Prostate gland (tissue), 2 donors: ENCODE data around the gene PCDHB9. TPM values are rescaled to one million over a fixed set of nuclear protein-coding genes. Genes with fewer than 3 reads are reported as not detected.
"Not testable (repeated sequence)": the region's sequence is repeated elsewhere in the genome, so short reads cannot be mapped to it uniquely, and the experiment has no call there.

Experiments used
- DNase-seq: peaks from one replicate; pipeline ENCODE4 v3.0.0-alpha.2; 2019; ENCODE audit warnings: low spot score
- H3K27ac ChIP-seq, 2 donors: fragments of 200-600 bp; sonication (generic); 2 replicates each; pipeline ENCODE4 v1.5.1; 2017 to 2019
- H3K27me3 ChIP-seq: fragments of 200-600 bp; sonication (generic); replicated peaks from 2 replicates; pipeline ENCODE4 v1.5.1; 2019; ENCODE audit not compliant: insufficient read depth
- H3K36me3 ChIP-seq, 2 donors: fragments of 200-600 bp; sonication (generic); 1 replicate in 1 of 2; 2 replicates in 1 of 2; pipeline versions ENCODE4 v1.5.1 to v1.8.1; 2017 to 2019
- H3K4me1 ChIP-seq: fragments of 200-600 bp; sonication (generic); replicated peaks from 2 replicates; pipeline ENCODE4 v1.5.1; 2019
- H3K4me3 ChIP-seq, 2 donors: fragments of 200-600 bp; sonication (generic); 2 replicates each; pipeline ENCODE4 v1.5.1; 2017 to 2019
- H3K9me3 ChIP-seq: fragments of 200-600 bp; sonication (generic); 2 replicates; pipeline ENCODE4 v1.5.1; 2017
- POLR2A ChIP-seq: fragments of 450-650 bp; IDR thresholded peaks from one replicate; pipeline ENCODE4 v1.6.1; 2016; ENCODE audit warnings: antibody characterized with exemption, mild to moderate bottlenecking
- POLR2AphosphoS5 ChIP-seq: sonication (generic); formaldehyde crosslinking; IDR thresholded peaks from one replicate; pipeline ENCODE4 v1.6.1; 2017; ENCODE audit warnings: antibody characterized with exemption
- WGBS: methylation state at CpG from one replicate; pipeline ENCODE4 v1.1.5; 2018; 5-methylcytosine and 5-hydroxymethylcytosine counted together
- intact Hi-C: fragments of 100-400 bp; cut with DNase I; formaldehyde crosslinking; loops from one replicate; pipeline ENCODE4 v1.14.2; 2022
- total RNA-seq, 2 donors: library from RNA; depleted of rRNA; stranded (reverse); fragments of >200 nt; gene quantifications; one replicate each; pipeline ENCODE4 v1.1.0, GENCODE V29; 2016
- TF ChIP-seq, protein P1 (sequence below), 4 experiments: fragments of 200-600 bp in 2 of 4; fragments of 450-650 bp in 2 of 4; sonication (generic) in 2 of 4; IDR thresholded peaks; 1 replicate in 3 of 4; 2 replicates in 1 of 4; pipeline ENCODE4 v1.5.1; 2016 to 2019; ENCODE audit warnings: antibody characterized with exemption in 4 of 4, mild to moderate bottlenecking in 2 of 4, moderate library complexity in 2 of 4

The PCDHB9 gene
- total RNA-seq, 2 donors from 2014 or later = 1.0 to 4.2 TPM

DNA sequence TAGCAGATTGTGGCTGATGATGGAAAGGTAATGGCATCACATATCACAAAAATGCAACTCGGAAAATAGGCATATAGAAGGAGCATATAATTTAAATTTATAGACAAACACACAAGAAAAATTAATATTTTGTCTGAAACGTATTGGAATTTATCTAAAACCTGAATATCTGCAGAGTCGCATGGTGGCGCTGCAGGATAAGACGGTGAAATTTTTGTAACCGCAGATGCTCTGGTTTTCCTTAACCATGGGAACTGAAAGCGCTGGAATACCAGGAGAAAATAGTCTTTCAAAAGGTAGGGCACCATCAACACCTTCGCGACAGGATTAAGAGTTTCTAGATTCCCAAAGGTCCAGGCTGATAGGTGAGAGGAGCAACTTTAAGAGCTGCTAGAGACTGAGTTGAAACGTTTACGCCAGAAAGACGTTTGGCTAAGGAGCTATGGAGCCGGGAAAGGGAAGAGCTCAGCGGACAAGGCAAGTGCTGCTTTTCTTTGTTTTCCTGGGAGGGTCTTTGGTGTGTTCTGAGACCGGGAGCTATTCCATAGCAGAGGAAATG, 47.2 kb downstream of the PCDHB9 start:
- intact Hi-C loops = no loop called here
- H3K4me1 ChIP-seq = no peaks in the 10 kb centered on the region
- WGBS = 6% methylated on average over 15 of the region's 15 CpGs
- H3K27me3 ChIP-seq = no peaks in the 10 kb centered on the region
- no peaks in the 10 kb centered on the region for H3K36me3 ChIP-seq
- no peak overlapping the region for H3K4me3 ChIP-seq
- no peak for TF ChIP-seq POLR2A
- no peak for TF ChIP-seq POLR2AphosphoS5
- TF ChIP-seq, protein P1, sequence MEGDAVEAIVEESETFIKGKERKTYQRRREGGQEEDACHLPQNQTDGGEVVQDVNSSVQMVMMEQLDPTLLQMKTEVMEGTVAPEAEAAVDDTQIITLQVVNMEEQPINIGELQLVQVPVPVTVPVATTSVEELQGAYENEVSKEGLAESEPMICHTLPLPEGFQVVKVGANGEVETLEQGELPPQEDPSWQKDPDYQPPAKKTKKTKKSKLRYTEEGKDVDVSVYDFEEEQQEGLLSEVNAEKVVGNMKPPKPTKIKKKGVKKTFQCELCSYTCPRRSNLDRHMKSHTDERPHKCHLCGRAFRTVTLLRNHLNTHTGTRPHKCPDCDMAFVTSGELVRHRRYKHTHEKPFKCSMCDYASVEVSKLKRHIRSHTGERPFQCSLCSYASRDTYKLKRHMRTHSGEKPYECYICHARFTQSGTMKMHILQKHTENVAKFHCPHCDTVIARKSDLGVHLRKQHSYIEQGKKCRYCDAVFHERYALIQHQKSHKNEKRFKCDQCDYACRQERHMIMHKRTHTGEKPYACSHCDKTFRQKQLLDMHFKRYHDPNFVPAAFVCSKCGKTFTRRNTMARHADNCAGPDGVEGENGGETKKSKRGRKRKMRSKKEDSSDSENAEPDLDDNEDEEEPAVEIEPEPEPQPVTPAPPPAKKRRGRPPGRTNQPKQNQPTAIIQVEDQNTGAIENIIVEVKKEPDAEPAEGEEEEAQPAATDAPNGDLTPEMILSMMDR (IDR thresholded peaks at IDR 0.05) = no peak
- no peak overlapping the region for H3K27ac ChIP-seq
- peaks cover 6% of the 10 kb centered on the region for H3K9me3 ChIP-seq
- DNase-seq = no peak

DNA sequence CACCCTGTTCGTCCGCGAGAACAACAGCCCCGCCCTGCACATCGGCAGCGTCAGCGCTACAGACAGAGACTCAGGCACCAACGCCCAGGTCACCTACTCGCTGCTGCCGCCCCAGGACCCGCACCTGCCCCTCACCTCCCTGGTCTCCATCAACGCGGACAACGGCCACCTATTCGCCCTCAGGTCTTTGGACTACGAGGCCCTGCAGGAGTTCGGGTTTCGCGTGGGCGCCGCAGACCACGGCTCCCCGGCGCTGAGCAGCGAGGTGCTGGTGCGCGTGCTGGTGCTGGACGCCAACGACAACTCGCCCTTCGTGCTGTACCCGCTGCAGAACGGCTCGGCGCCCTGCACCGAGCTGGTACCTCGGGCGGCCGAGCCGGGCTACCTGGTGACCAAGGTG, 49.0 kb downstream of the PCDHB9 start:
- intact Hi-C loops, H3K4me3 ChIP-seq, DNase-seq, H3K27ac ChIP-seq, H3K27me3 ChIP-seq, H3K4me1 ChIP-seq, H3K9me3 ChIP-seq, H3K36me3 ChIP-seq: not testable (repeated sequence)
- WGBS = 22% methylated on average over 24 of the region's 40 CpGs

DNA sequence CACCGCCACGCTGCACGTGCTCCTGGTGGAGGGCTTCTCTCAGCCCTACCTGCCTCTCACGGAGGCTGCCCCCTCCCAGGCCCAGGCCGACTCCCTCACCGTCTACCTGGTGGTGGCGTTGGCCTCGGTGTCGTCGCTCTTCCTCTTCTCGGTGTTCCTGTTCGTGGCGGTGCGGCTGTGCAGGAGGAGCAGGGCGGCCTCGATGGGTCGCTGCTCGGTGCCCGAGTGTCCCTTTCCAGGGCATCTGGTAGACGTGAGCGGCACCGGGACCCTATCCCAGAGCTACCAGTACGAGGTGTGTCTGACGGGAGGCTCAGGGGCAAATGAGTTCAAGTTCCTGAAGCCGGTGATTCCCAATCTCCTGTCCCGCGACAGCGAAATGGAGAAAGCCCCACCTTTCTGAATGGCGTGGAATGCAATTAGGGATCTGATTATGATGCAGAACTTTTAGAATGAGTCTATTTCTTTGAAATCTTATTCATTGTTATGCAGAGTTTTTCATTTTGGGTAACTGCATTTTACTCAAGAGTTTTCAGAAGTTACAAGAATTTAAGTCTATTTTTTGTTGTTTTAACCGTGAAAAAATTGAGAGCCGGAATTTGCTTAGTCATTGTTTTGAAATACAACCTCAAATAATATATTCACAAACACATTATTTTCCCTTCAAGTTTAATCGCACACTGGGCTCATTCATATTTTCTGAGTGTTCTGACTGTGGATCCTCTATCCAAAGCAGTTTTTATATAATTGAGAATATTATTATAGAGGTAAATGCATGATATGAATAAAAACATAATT, 49.8 kb downstream of the PCDHB9 start:
- Histone ChIP-seq H3K27me3 (no peaks in the 10 kb centered on the region), H3K36me3 (no peaks in the 10 kb centered on the region), H3K4me1 (no peaks in the 10 kb centered on the region), H3K4me3 (no peak overlapping the region), H3K9me3 (peaks cover 9% of the 10 kb centered on the region), H3K27ac (no peak overlapping the region)
- TF ChIP-seq, protein P1 (IDR thresholded peaks at IDR 0.05) = no peak
- no peak for TF ChIP-seq POLR2AphosphoS5
- no peak for TF ChIP-seq POLR2A
- no peak for DNase-seq
- 19% methylated on average over 29 of the region's 32 CpGs for WGBS
- intact Hi-C loops = no loop called here

Other genes starting within 250 kb of the PCDHB9 start
- 10 to 100 TPM in 1 of 2 donors, 1 to 10 TPM in 1; 6.8 to 11.6 TPM for gene PCDHAC2, start 220.7 kb upstream of the PCDHB9 start, total RNA-seq
- not detected for gene PCDHB1, start 135.8 kb upstream of the PCDHB9 start, total RNA-seq
- 10 to 100 TPM; 12.6 to 23.0 TPM for gene PCDHB2, start 92.5 kb upstream of the PCDHB9 start, total RNA-seq
- 1 to 10 TPM; 2.5 to 6.5 TPM for gene PCDHB3, start 86.7 kb upstream of the PCDHB9 start, total RNA-seq
- 1 to 10 TPM; 1.4 to 1.7 TPM for gene PCDHB4, start 65.3 kb upstream of the PCDHB9 start, total RNA-seq
- gene PCDHB5, start 52.0 kb upstream of the PCDHB9 start, total RNA-seq = 10 to 100 TPM in 1 of 2 donors, 1 to 10 TPM in 1; 5.3 to 11.3 TPM
- 1 to 10 TPM in 1 of 2 donors, under 1 TPM in 1; 0.87 to 2.6 TPM for gene PCDHB6, start 37.1 kb upstream of the PCDHB9 start, total RNA-seq
- gene PCDHB7, start 14.5 kb upstream of the PCDHB9 start, total RNA-seq = 1 to 10 TPM; 1.2 to 1.9 TPM
- gene PCDHB8, start 9.4 kb upstream of the PCDHB9 start, total RNA-seq = 1 to 10 TPM in 1 of 2 donors, under 1 TPM in 1; 0.23 to 2.6 TPM
- gene PCDHB16, start 4.8 kb upstream of the PCDHB9 start, total RNA-seq = 1 to 10 TPM in 1 of 2 donors, under 1 TPM in 1; 0.18 to 4.4 TPM
- 1 to 10 TPM in 1 of 2 donors, under 1 TPM in 1; 0.96 to 3.5 TPM for gene PCDHB10, start 5.2 kb downstream of the PCDHB9 start, total RNA-seq
- 1 to 10 TPM in 1 of 2 donors, under 1 TPM in 1; 0.41 to 2.6 TPM for gene PCDHB11, start 12.5 kb downstream of the PCDHB9 start, total RNA-seq
- 1 to 10 TPM in 1 of 2 donors, under 1 TPM in 1; 0.32 to 4.3 TPM for gene PCDHB12, start 21.6 kb downstream of the PCDHB9 start, total RNA-seq
- 1 to 10 TPM; 4.0 to 6.5 TPM for gene PCDHB13, start 26.8 kb downstream of the PCDHB9 start, total RNA-seq
- 1 to 10 TPM; 4.6 to 6.7 TPM for gene PCDHB14, start 36.2 kb downstream of the PCDHB9 start, total RNA-seq
- 10 to 100 TPM in 1 of 2 donors, under 1 TPM in 1; 0.82 to 12.4 TPM for gene PCDHB15, start 58.2 kb downstream of the PCDHB9 start, total RNA-seq
- 1 to 10 TPM in 1 of 2 donors, under 1 TPM in 1; 0.23 to 4.4 TPM for gene SLC25A2, start 116.9 kb downstream of the PCDHB9 start, total RNA-seq
- gene TAF7, start 133.6 kb downstream of the PCDHB9 start, total RNA-seq = 10 to 100 TPM; 59.3 to 85.9 TPM
- gene PCDHGA1, start 143.4 kb downstream of the PCDHB9 start, total RNA-seq = 1 to 10 TPM in 1 of 2 donors, under 1 TPM in 1; 0.64 to 4.8 TPM
- gene PCDHGA2, start 151.6 kb downstream of the PCDHB9 start, total RNA-seq = 10 to 100 TPM in 1 of 2 donors, 1 to 10 TPM in 1; 2.4 to 19.7 TPM
- 10 to 100 TPM in 1 of 2 donors, 1 to 10 TPM in 1; 1.3 to 18.2 TPM for gene PCDHGA3, start 156.7 kb downstream of the PCDHB9 start, total RNA-seq
- gene PCDHGB1, start 162.9 kb downstream of the PCDHB9 start, total RNA-seq = 1 to 10 TPM; 3.9 to 6.5 TPM
- gene PCDHGA4, start 167.9 kb downstream of the PCDHB9 start, total RNA-seq = 10 to 100 TPM in 1 of 2 donors, 1 to 10 TPM in 1; 2.5 to 10.5 TPM
- 10 to 100 TPM in 1 of 2 donors, 1 to 10 TPM in 1; 5.3 to 10.5 TPM for gene PCDHGB2, start 172.8 kb downstream of the PCDHB9 start, total RNA-seq
- 1 to 10 TPM; 4.1 to 4.8 TPM for gene PCDHGA5, start 177.0 kb downstream of the PCDHB9 start, total RNA-seq
- gene PCDHGB3, start 183.1 kb downstream of the PCDHB9 start, total RNA-seq = 1 to 10 TPM; 3.1 to 7.7 TPM
- gene PCDHGA6, start 186.7 kb downstream of the PCDHB9 start, total RNA-seq = 1 to 10 TPM; 2.0 to 8.4 TPM
- gene PCDHGA7, start 195.6 kb downstream of the PCDHB9 start, total RNA-seq = 1 to 10 TPM; 4.1 to 8.2 TPM
- 1 to 10 TPM; 6.7 to 9.9 TPM for gene PCDHGB4, start 200.5 kb downstream of the PCDHB9 start, total RNA-seq
- 1 to 10 TPM; 1.1 to 4.2 TPM for gene PCDHGA8, start 205.5 kb downstream of the PCDHB9 start, total RNA-seq
- gene PCDHGB5, start 210.8 kb downstream of the PCDHB9 start, total RNA-seq = 10 to 100 TPM in 1 of 2 donors, 1 to 10 TPM in 1; 7.9 to 24.5 TPM
- gene PCDHGA9, start 215.6 kb downstream of the PCDHB9 start, total RNA-seq = 1 to 10 TPM; 3.9 to 7.7 TPM
- gene PCDHGB6, start 220.9 kb downstream of the PCDHB9 start, total RNA-seq = 10 to 100 TPM in 1 of 2 donors, 1 to 10 TPM in 1; 5.2 to 11.0 TPM
- 10 to 100 TPM in 1 of 2 donors, 1 to 10 TPM in 1; 6.7 to 11.1 TPM for gene PCDHGA10, start 225.8 kb downstream of the PCDHB9 start, total RNA-seq
- 10 to 100 TPM in 1 of 2 donors, 1 to 10 TPM in 1; 7.0 to 14.6 TPM for gene PCDHGB7, start 230.5 kb downstream of the PCDHB9 start, total RNA-seq
- gene PCDHGA11, start 233.9 kb downstream of the PCDHB9 start, total RNA-seq = 1 to 10 TPM; 2.9 to 3.4 TPM
- gene PCDHGA12, start 243.3 kb downstream of the PCDHB9 start, total RNA-seq = 1 to 10 TPM; 3.8 to 6.8 TPM